HG02885 (cell line): ENCODE results near the gene RAP2A.
A peak's percentile ranks its signal among the peaks of the same experiment; 100 is the strongest.

ENCODE experiments used
- ATAC-seq: cut with Tn5 transposase; IDR thresholded peaks from one replicate; pipeline ENCODE4 v1.9.1; 2021; ENCODE audit warnings: mild to moderate bottlenecking; ENCODE audit not compliant: unreplicated experiment, poor library complexity

The RAP2A gene

GRCh38 chr13:97445522-97446187, 11.7 kb downstream of the RAP2A start:
- ATAC-seq, result no peak

GRCh38 chr13:97446448-97446847, 12.5 kb downstream of the RAP2A start:
- ATAC-seq, result no peak

GRCh38 chr13:97448503-97449251, 14.7 kb downstream of the RAP2A start:
- no peak for ATAC-seq

GRCh38 chr13:97454699-97455098, 20.7 kb downstream of the RAP2A start:
- no peak for ATAC-seq

GRCh38 chr13:97456047-97456446, 22.1 kb downstream of the RAP2A start:
- no peak for ATAC-seq

GRCh38 chr13:97459215-97459777, 25.3 kb downstream of the RAP2A start:
- peak; percentile 33 for ATAC-seq

- peak; percentile 93 for ATAC-seq
Observed at GRCh38 chr13:97460004-97460775, 26.2 kb downstream of the RAP2A start.

GRCh38 chr13:97460853-97461252, 26.9 kb downstream of the RAP2A start:
- ATAC-seq, result no peak

- ATAC-seq, result no peak
Observed at GRCh38 chr13:97464561-97464960, 30.6 kb downstream of the RAP2A start.

GRCh38 chr13:97466722-97467121, 32.8 kb downstream of the RAP2A start:
- no peak for ATAC-seq

GRCh38 chr13:97468331-97468730, 34.4 kb downstream of the RAP2A start:
- ATAC-seq, result no peak

GRCh38 chr13:97471711-97472110, 37.7 kb downstream of the RAP2A start:
- no peak for ATAC-seq

- ATAC-seq, result no peak
Observed at GRCh38 chr13:97474349-97474980, 40.5 kb downstream of the RAP2A start.

- no peak for ATAC-seq
Observed at GRCh38 chr13:97475011-97475410, 41.0 kb downstream of the RAP2A start.

GRCh38 chr13:97477844-97478243, 43.9 kb downstream of the RAP2A start:
- ATAC-seq, result no peak

- no peak for ATAC-seq
Observed at GRCh38 chr13:97478247-97478646, 44.3 kb downstream of the RAP2A start.

GRCh38 chr13:97483465-97483864, 49.5 kb downstream of the RAP2A start:
- no peak for ATAC-seq

GRCh38 chr13:97484301-97484700, 50.3 kb downstream of the RAP2A start:
- no peak for ATAC-seq

GRCh38 chr13:97485320-97485719, 51.4 kb downstream of the RAP2A start:
- ATAC-seq, result no peak

- no peak for ATAC-seq
Observed at GRCh38 chr13:97490702-97491307, 56.8 kb downstream of the RAP2A start.
